ENCODE data around the gene TEAD1. TPM values are rescaled to one million over a fixed set of nuclear protein-coding genes. Genes with fewer than 3 reads are reported as not detected.
A peak's percentile ranks its signal among the peaks of the same experiment; 100 is the strongest.

Gene TEAD1
- total RNA-seq, 1 donor from 2014 or later = 55.3 TPM

- H3K36me3 ChIP-seq (ENCODE audit: control insufficient read depth in 3 of 3, insufficient read depth in 3 of 3, low read length in 3 of 3) = no peaks in the 10 kb centered on the region
- no peak overlapping the region for H3K9ac ChIP-seq (ENCODE audit: low read depth in 1 of 3, low read length in 3 of 3)
- H3K27me3 ChIP-seq (ENCODE audit: control insufficient read depth in 3 of 3, insufficient read depth in 3 of 3, low read length in 3 of 3) = no peaks in the 10 kb centered on the region
- H3K27ac ChIP-seq (ENCODE audit: low read depth, low read length) = peak overlapping the region; percentile 68
- H3K4me3 ChIP-seq (ENCODE audit: low read length in 3 of 3) = no peak overlapping the region
- no peaks in the 10 kb centered on the region for H3K9me3 ChIP-seq (ENCODE audit: control insufficient read depth in 3 of 3, low read length in 3 of 3)
- peaks cover 23 to 47% (median 38%) of the 10 kb centered on the region in 3 donors for H3K4me1 ChIP-seq (ENCODE audit: control insufficient read depth in 3 of 3, insufficient read depth in 3 of 3, low read length in 3 of 3)
Measured at GRCh38 chr11:12777208-12777874, 103.1 kb downstream of the TEAD1 start.

- H3K27ac ChIP-seq (ENCODE audit: low read depth, low read length) = peak overlapping the region; percentile 68
- peak overlapping the region in 1 of 3 donors; percentile 15 for H3K9ac ChIP-seq (ENCODE audit: low read depth in 1 of 3, low read length in 3 of 3)
- no peaks in the 10 kb centered on the region for H3K36me3 ChIP-seq (ENCODE audit: control insufficient read depth in 3 of 3, insufficient read depth in 3 of 3, low read length in 3 of 3)
- no peaks in the 10 kb centered on the region for H3K27me3 ChIP-seq (ENCODE audit: control insufficient read depth in 3 of 3, insufficient read depth in 3 of 3, low read length in 3 of 3)
- no peaks in the 10 kb centered on the region for H3K9me3 ChIP-seq (ENCODE audit: control insufficient read depth in 3 of 3, low read length in 3 of 3)
- H3K4me3 ChIP-seq (ENCODE audit: low read length in 3 of 3) = no peak overlapping the region
- peaks cover 19 to 41% (median 32%) of the 10 kb centered on the region in 3 donors for H3K4me1 ChIP-seq (ENCODE audit: control insufficient read depth in 3 of 3, insufficient read depth in 3 of 3, low read length in 3 of 3)
Measured at GRCh38 chr11:12778240-12778905, 104.2 kb downstream of the TEAD1 start.

GRCh38 chr11:12783765-12784164 is 109.5 kb downstream of the TEAD1 start:
- Histone ChIP-seq H3K27me3 (ENCODE audit: control insufficient read depth in 3 of 3, insufficient read depth in 3 of 3, low read length in 3 of 3) (no peaks in the 10 kb centered on the region), H3K9ac (ENCODE audit: low read depth in 1 of 3, low read length in 3 of 3) (no peak overlapping the region), H3K27ac (ENCODE audit: low read depth, low read length) (no peak overlapping the region), H3K36me3 (ENCODE audit: control insufficient read depth in 3 of 3, insufficient read depth in 3 of 3, low read length in 3 of 3) (no peaks in the 10 kb centered on the region), H3K4me1 (ENCODE audit: control insufficient read depth in 3 of 3, insufficient read depth in 3 of 3, low read length in 3 of 3) (peaks cover 42 to 52% (median 50%) of the 10 kb centered on the region in 3 donors), H3K4me3 (ENCODE audit: low read length in 3 of 3) (peak overlapping the region in 1 of 3 donors; percentile 4), H3K9me3 (ENCODE audit: control insufficient read depth in 3 of 3, low read length in 3 of 3) (no peaks in the 10 kb centered on the region)

- Histone ChIP-seq H3K27ac (ENCODE audit: low read depth, low read length) (peak overlapping the region; percentile 39), H3K36me3 (ENCODE audit: control insufficient read depth in 3 of 3, insufficient read depth in 3 of 3, low read length in 3 of 3) (no peaks in the 10 kb centered on the region), H3K27me3 (ENCODE audit: control insufficient read depth in 3 of 3, insufficient read depth in 3 of 3, low read length in 3 of 3) (no peaks in the 10 kb centered on the region), H3K9ac (ENCODE audit: low read depth in 1 of 3, low read length in 3 of 3) (no peak overlapping the region), H3K4me3 (ENCODE audit: low read length in 3 of 3) (no peak overlapping the region), H3K9me3 (ENCODE audit: control insufficient read depth in 3 of 3, low read length in 3 of 3) (no peaks in the 10 kb centered on the region), H3K4me1 (ENCODE audit: control insufficient read depth in 3 of 3, insufficient read depth in 3 of 3, low read length in 3 of 3) (peaks cover 44 to 56% (median 54%) of the 10 kb centered on the region in 3 donors)
Measured at GRCh38 chr11:12784445-12784844, 110.2 kb downstream of the TEAD1 start.

GRCh38 chr11:12784987-12785386 is 110.8 kb downstream of the TEAD1 start:
- Histone ChIP-seq H3K4me1 (ENCODE audit: control insufficient read depth in 3 of 3, insufficient read depth in 3 of 3, low read length in 3 of 3) (peaks cover 48 to 61% (median 60%) of the 10 kb centered on the region in 3 donors), H3K9me3 (ENCODE audit: control insufficient read depth in 3 of 3, low read length in 3 of 3) (no peaks in the 10 kb centered on the region), H3K27me3 (ENCODE audit: control insufficient read depth in 3 of 3, insufficient read depth in 3 of 3, low read length in 3 of 3) (no peaks in the 10 kb centered on the region), H3K36me3 (ENCODE audit: control insufficient read depth in 3 of 3, insufficient read depth in 3 of 3, low read length in 3 of 3) (peaks cover 0 to 3% (median 0%) of the 10 kb centered on the region in 3 donors), H3K9ac (ENCODE audit: low read depth in 1 of 3, low read length in 3 of 3) (no peak overlapping the region), H3K4me3 (ENCODE audit: low read length in 3 of 3) (no peak overlapping the region), H3K27ac (ENCODE audit: low read depth, low read length) (peak overlapping the region; percentile 39)

GRCh38 chr11:12785901-12786300 is 111.7 kb downstream of the TEAD1 start:
- Histone ChIP-seq H3K4me1 (ENCODE audit: control insufficient read depth in 3 of 3, insufficient read depth in 3 of 3, low read length in 3 of 3) (peaks cover 50 to 63% (median 62%) of the 10 kb centered on the region in 3 donors), H3K27me3 (ENCODE audit: control insufficient read depth in 3 of 3, insufficient read depth in 3 of 3, low read length in 3 of 3) (no peaks in the 10 kb centered on the region), H3K36me3 (ENCODE audit: control insufficient read depth in 3 of 3, insufficient read depth in 3 of 3, low read length in 3 of 3) (peaks cover 0 to 4% (median 0%) of the 10 kb centered on the region in 3 donors), H3K27ac (ENCODE audit: low read depth, low read length) (no peak overlapping the region), H3K9ac (ENCODE audit: low read depth in 1 of 3, low read length in 3 of 3) (peak overlapping the region in 1 of 3 donors; percentile 3), H3K9me3 (ENCODE audit: control insufficient read depth in 3 of 3, low read length in 3 of 3) (no peaks in the 10 kb centered on the region), H3K4me3 (ENCODE audit: low read length in 3 of 3) (no peak overlapping the region)

- no peak overlapping the region for H3K27ac ChIP-seq (ENCODE audit: low read depth, low read length)
- peaks cover 50 to 63% (median 62%) of the 10 kb centered on the region in 3 donors for H3K4me1 ChIP-seq (ENCODE audit: control insufficient read depth in 3 of 3, insufficient read depth in 3 of 3, low read length in 3 of 3)
- peak overlapping the region in 1 of 3 donors; percentile 3 for H3K9ac ChIP-seq (ENCODE audit: low read depth in 1 of 3, low read length in 3 of 3)
- H3K36me3 ChIP-seq (ENCODE audit: control insufficient read depth in 3 of 3, insufficient read depth in 3 of 3, low read length in 3 of 3) = peaks cover 0 to 4% (median 0%) of the 10 kb centered on the region in 3 donors
- H3K9me3 ChIP-seq (ENCODE audit: control insufficient read depth in 3 of 3, low read length in 3 of 3) = no peaks in the 10 kb centered on the region
- no peaks in the 10 kb centered on the region for H3K27me3 ChIP-seq (ENCODE audit: control insufficient read depth in 3 of 3, insufficient read depth in 3 of 3, low read length in 3 of 3)
- H3K4me3 ChIP-seq (ENCODE audit: low read length in 3 of 3) = no peak overlapping the region
Measured at GRCh38 chr11:12786450-12786849, 112.2 kb downstream of the TEAD1 start.

- peaks cover 0 to 4% (median 0%) of the 10 kb centered on the region in 3 donors for H3K36me3 ChIP-seq (ENCODE audit: control insufficient read depth in 3 of 3, insufficient read depth in 3 of 3, low read length in 3 of 3)
- H3K9ac ChIP-seq (ENCODE audit: low read depth in 1 of 3, low read length in 3 of 3) = no peak overlapping the region
- H3K27me3 ChIP-seq (ENCODE audit: control insufficient read depth in 3 of 3, insufficient read depth in 3 of 3, low read length in 3 of 3) = no peaks in the 10 kb centered on the region
- H3K27ac ChIP-seq (ENCODE audit: low read depth, low read length) = no peak overlapping the region
- H3K4me1 ChIP-seq (ENCODE audit: control insufficient read depth in 3 of 3, insufficient read depth in 3 of 3, low read length in 3 of 3) = peaks cover 50 to 63% (median 62%) of the 10 kb centered on the region in 3 donors
- no peak overlapping the region for H3K4me3 ChIP-seq (ENCODE audit: low read length in 3 of 3)
- H3K9me3 ChIP-seq (ENCODE audit: control insufficient read depth in 3 of 3, low read length in 3 of 3) = no peaks in the 10 kb centered on the region
Measured at GRCh38 chr11:12786891-12787290, 112.7 kb downstream of the TEAD1 start.

- Histone ChIP-seq H3K4me1 (ENCODE audit: control insufficient read depth in 3 of 3, insufficient read depth in 3 of 3, low read length in 3 of 3) (peaks cover 46 to 63% (median 62%) of the 10 kb centered on the region in 3 donors), H3K36me3 (ENCODE audit: control insufficient read depth in 3 of 3, insufficient read depth in 3 of 3, low read length in 3 of 3) (peaks cover 0 to 4% (median 0%) of the 10 kb centered on the region in 3 donors), H3K27me3 (ENCODE audit: control insufficient read depth in 3 of 3, insufficient read depth in 3 of 3, low read length in 3 of 3) (no peaks in the 10 kb centered on the region), H3K9ac (ENCODE audit: low read depth in 1 of 3, low read length in 3 of 3) (no peak overlapping the region), H3K27ac (ENCODE audit: low read depth, low read length) (peak overlapping the region; percentile 43), H3K9me3 (ENCODE audit: control insufficient read depth in 3 of 3, low read length in 3 of 3) (no peaks in the 10 kb centered on the region), H3K4me3 (ENCODE audit: low read length in 3 of 3) (no peak overlapping the region)
Measured at GRCh38 chr11:12787847-12788246, 113.6 kb downstream of the TEAD1 start.

- Histone ChIP-seq H3K27ac (ENCODE audit: low read depth, low read length) (no peak overlapping the region), H3K4me1 (ENCODE audit: control insufficient read depth in 3 of 3, insufficient read depth in 3 of 3, low read length in 3 of 3) (peaks cover 46 to 55% (median 52%) of the 10 kb centered on the region in 3 donors)
Measured at GRCh38 chr11:12789054-12789453, 114.8 kb downstream of the TEAD1 start.

More at GRCh38 chr11:12789054-12789453, 114.8 kb downstream of the TEAD1 start:
- Histone ChIP-seq H3K9me3 (ENCODE audit: control insufficient read depth in 3 of 3, low read length in 3 of 3) (no peaks in the 10 kb centered on the region), H3K4me3 (ENCODE audit: low read length in 3 of 3) (no peak overlapping the region), H3K27me3 (ENCODE audit: control insufficient read depth in 3 of 3, insufficient read depth in 3 of 3, low read length in 3 of 3) (no peaks in the 10 kb centered on the region), H3K36me3 (ENCODE audit: control insufficient read depth in 3 of 3, insufficient read depth in 3 of 3, low read length in 3 of 3) (peaks cover 0 to 4% (median 0%) of the 10 kb centered on the region in 3 donors), H3K9ac (ENCODE audit: low read depth in 1 of 3, low read length in 3 of 3) (no peak overlapping the region)
